Fibroblast of lung (primary cell): Measurements from ENCODE around the gene MEGF8. TPM values are rescaled to one million over a fixed set of nuclear protein-coding genes. Genes with fewer than 3 reads are reported as not detected.
A peak's percentile ranks its signal among the peaks of the same experiment; 100 is the strongest.

ENCODE experiments used
- DNase-seq, 2 donors: peaks; one replicate each; pipeline versions ENCODE4 v3.0.0 to v3.0.0-alpha.2; 2010; ENCODE audit warnings: low read depth in 2 of 2
- H2AFZ ChIP-seq: 2 replicates; pipeline ENCODE4 v1.5.1; 2012; ENCODE audit warnings: low read length, control low read depth, inconsistent platforms
- H3K27ac ChIP-seq: 2 replicates; pipeline ENCODE4 v1.5.1; 2011; ENCODE audit warnings: low read length, control low read depth; ENCODE audit not compliant: insufficient read depth
- H3K27me3 ChIP-seq: 2 replicates; pipeline ENCODE4 v1.5.1; 2011; ENCODE audit warnings: mild to moderate bottlenecking, low read length; ENCODE audit not compliant: control insufficient read depth, insufficient read depth
- H3K36me3 ChIP-seq: 2 replicates; pipeline ENCODE4 v1.5.1; 2011; ENCODE audit warnings: low read length; ENCODE audit not compliant: control insufficient read depth, insufficient read depth
- H3K4me1 ChIP-seq: 2 replicates; pipeline ENCODE4 v1.5.1; 2011; ENCODE audit warnings: low read length; ENCODE audit not compliant: control insufficient read depth, insufficient read depth; ENCODE audit errors: extremely low read depth
- H3K4me2 ChIP-seq: 2 replicates; pipeline ENCODE4 v1.5.1; 2011; ENCODE audit warnings: low read length, control low read depth; ENCODE audit not compliant: insufficient read depth; ENCODE audit errors: extremely low read depth
- H3K4me3 ChIP-seq, 4 experiments: fragments of 200-600 bp in 1 of 4; sonication (generic) in 1 of 4; replicated peaks in 1 of 4; 2 replicates each; pipeline ENCODE4 v1.5.1; 2011 to 2016; ENCODE audit warnings: low read length in 4 of 4, low read depth in 3 of 4, mild to moderate bottlenecking in 3 of 4, control low read depth in 2 of 4, inconsistent platforms in 1 of 4, mixed read lengths in 1 of 4; ENCODE audit not compliant: insufficient read depth in 1 of 4; ENCODE audit errors: control extremely low read depth in 1 of 4
- H3K79me2 ChIP-seq: 2 replicates; pipeline ENCODE4 v1.5.1; 2012; ENCODE audit warnings: mild to moderate bottlenecking, low read length, inconsistent platforms; ENCODE audit not compliant: control insufficient read depth, insufficient read depth
- H3K9ac ChIP-seq: 2 replicates; pipeline ENCODE4 v1.5.1; 2011; ENCODE audit warnings: mild to moderate bottlenecking, low read length, control low read depth; ENCODE audit not compliant: insufficient read depth
- H3K9me3 ChIP-seq: 2 replicates; pipeline ENCODE4 v1.5.1; 2012; ENCODE audit warnings: low read depth, low read length; ENCODE audit not compliant: control insufficient read depth, insufficient read depth
- H4K20me1 ChIP-seq: 2 replicates; pipeline ENCODE4 v1.5.1; 2011; ENCODE audit warnings: low read length; ENCODE audit not compliant: control insufficient read depth, insufficient read depth; ENCODE audit errors: extremely low read depth
- CTCF ChIP-seq, 2 donors: IDR thresholded peaks in 1 of 2; conservative IDR thresholded peaks in 1 of 2; 1 replicate in 1 of 2; 2 replicates in 1 of 2; pipeline ENCODE4 v1.5.1; 2011 to 2012; ENCODE audit warnings: low read length in 2 of 2, control low read depth in 1 of 2, inconsistent platforms in 1 of 2, low read depth in 1 of 2, mild to moderate bottlenecking in 1 of 2
- EZH2 ChIP-seq: IDR thresholded peaks from 2 replicates; pipeline ENCODE4 v1.5.1; 2012; ENCODE audit warnings: low read length, control low read depth, mild to moderate bottlenecking; ENCODE audit errors: missing control alignments
- polyA plus RNA-seq, 2 donors: library from polyadenylated mRNA; depleted of rRNA in 1 of 2; stranded (reverse) in 1 of 2; unstranded in 1 of 2; fragments of >200 nt; gene quantifications; 2 replicates each; pipeline ENCODE4 v1.2.1, GENCODE V29; 2011 to 2012; ENCODE audit warnings: missing spikeins in 1 of 2
- total RNA-seq: library from RNA; depleted of rRNA; stranded (reverse); fragments of >200 nt; gene quantifications from 2 replicates; pipeline ENCODE4 v1.2.1, GENCODE V29; 2014

MEGF8 gene
- total and polyA plus RNA-seq, 2 donors (not counting 1 experiment from before 2014, with no cell fraction given) = 9.3 to 27.6 TPM

- Histone ChIP-seq H3K4me3 (no peak overlapping the region), H3K27me3 (peaks cover 16% of the 10 kb centered on the region), H3K79me2 (peaks cover 2% of the 10 kb centered on the region), H3K27ac (no peak overlapping the region), H2AFZ (no peak overlapping the region), H3K9me3 (no peaks in the 10 kb centered on the region), H3K4me2 (no peak overlapping the region), H4K20me1 (no peaks in the 10 kb centered on the region), H3K4me1 (peaks cover 4% of the 10 kb centered on the region), H3K9ac (no peak overlapping the region), H3K36me3 (no peaks in the 10 kb centered on the region)
- TF ChIP-seq EZH2 = no peak
- TF ChIP-seq CTCF (conservative IDR thresholded peaks at IDR 0.05 in 1 of 2, IDR thresholded peaks at IDR 0.05 in 1 of 2; ENCODE audit: low read depth in 1 of 2, low read length in 2 of 2) = no peak
- DNase-seq = no peak
Measured at GRCh38 chr19:42394751-42395150, 69.3 kb downstream of the MEGF8 start.

- Histone ChIP-seq H2AFZ (peak overlapping the region; percentile 95), H3K4me3 (peak overlapping the region; percentile 64 to 79 (median 73)), H3K79me2 (peaks cover 2% of the 10 kb centered on the region), H3K36me3 (no peaks in the 10 kb centered on the region), H3K9ac (peak overlapping the region; percentile 64), H3K4me1 (peaks cover 6% of the 10 kb centered on the region), H3K27me3 (no peaks in the 10 kb centered on the region), H3K9me3 (no peaks in the 10 kb centered on the region), H3K27ac (peak overlapping the region; percentile 86), H3K4me2 (peak overlapping the region; percentile 94), H4K20me1 (no peaks in the 10 kb centered on the region)
- no peak for TF ChIP-seq CTCF (conservative IDR thresholded peaks at IDR 0.05 in 1 of 2, IDR thresholded peaks at IDR 0.05 in 1 of 2; ENCODE audit: low read depth in 1 of 2, low read length in 2 of 2)
- no peak for TF ChIP-seq EZH2
- peak; percentile 98 to 99 for DNase-seq
Measured at GRCh38 chr19:42396381-42397262, 71.2 kb downstream of the MEGF8 start.

- Histone ChIP-seq H4K20me1 (no peaks in the 10 kb centered on the region), H3K4me2 (peak overlapping the region; percentile 94), H3K36me3 (no peaks in the 10 kb centered on the region), H2AFZ (peak overlapping the region; percentile 95), H3K27me3 (no peaks in the 10 kb centered on the region), H3K9me3 (no peaks in the 10 kb centered on the region), H3K9ac (peak overlapping the region; percentile 64), H3K4me3 (peak overlapping the region; percentile 64 to 79 (median 73)), H3K4me1 (peaks cover 6% of the 10 kb centered on the region), H3K27ac (peak overlapping the region; percentile 86), H3K79me2 (peaks cover 2% of the 10 kb centered on the region)
- TF ChIP-seq EZH2 (no peak), CTCF (conservative IDR thresholded peaks at IDR 0.05 in 1 of 2, IDR thresholded peaks at IDR 0.05 in 1 of 2; ENCODE audit: low read depth in 1 of 2, low read length in 2 of 2) (no peak)
- no peak for DNase-seq
Measured at GRCh38 chr19:42397263-42398166, 72.1 kb downstream of the MEGF8 start.
